Mononuclear cell (primary cell): Measurements from ENCODE around the gene IRAG1. TPM values are rescaled to one million over a fixed set of nuclear protein-coding genes. Genes with fewer than 3 reads are reported as not detected.

Experiments
- H3K27me3 ChIP-seq: 2 replicates; pipeline ENCODE4 v1.6.0; 2011; ENCODE audit warnings: low read length, control low read depth; ENCODE audit not compliant: insufficient read depth
- H3K4me1 ChIP-seq: 2 replicates; pipeline ENCODE4 v1.5.1; 2011; ENCODE audit warnings: mild to moderate bottlenecking, low read length, control low read depth; ENCODE audit not compliant: insufficient read depth
- H3K4me3 ChIP-seq: 2 replicates; pipeline ENCODE4 v1.5.1; 2011; ENCODE audit warnings: mild to moderate bottlenecking, low read length, moderate library complexity
- H3K9me3 ChIP-seq: 2 replicates; pipeline ENCODE4 v1.5.1; 2011; ENCODE audit warnings: low read depth, mild to moderate bottlenecking, control low read depth, low read length
- total RNA-seq: library from RNA; depleted of rRNA; stranded (reverse); fragments of >200 nt; gene quantifications from one replicate; pipeline ENCODE4 v1.2.3, GENCODE V29; 2012

Gene IRAG1
- total RNA-seq, 1 donor: 0.52 TPM

- no peaks in the 10 kb centered on the region for H3K27me3 ChIP-seq
- peaks cover 37% of the 10 kb centered on the region for H3K4me1 ChIP-seq
- H3K4me3 ChIP-seq: no peak overlapping the region
- H3K9me3 ChIP-seq: no peaks in the 10 kb centered on the region
Observed at GRCh38 chr11:10648871-10649270, 44.7 kb downstream of the IRAG1 start.

GRCh38 chr11:10646681-10647355 is 46.7 kb downstream of the IRAG1 start:
- peaks cover 32% of the 10 kb centered on the region for H3K4me1 ChIP-seq
- H3K4me3 ChIP-seq: no peak overlapping the region
- no peaks in the 10 kb centered on the region for H3K9me3 ChIP-seq

GRCh38 chr11:10646005-10646404 is 47.5 kb downstream of the IRAG1 start:
- Histone ChIP-seq H3K9me3 (no peaks in the 10 kb centered on the region), H3K4me1 (peaks cover 40% of the 10 kb centered on the region), H3K4me3 (no peak overlapping the region), H3K27me3 (no peaks in the 10 kb centered on the region)

More at GRCh38 chr11:10646681-10647355, 46.7 kb downstream of the IRAG1 start:
- no peaks in the 10 kb centered on the region for H3K27me3 ChIP-seq

- H3K9me3 ChIP-seq: no peaks in the 10 kb centered on the region
- no peak overlapping the region for H3K4me3 ChIP-seq
- H3K27me3 ChIP-seq: no peaks in the 10 kb centered on the region
- peaks cover 43% of the 10 kb centered on the region for H3K4me1 ChIP-seq
Observed at GRCh38 chr11:10645212-10645795, 48.3 kb downstream of the IRAG1 start.

Other genes with a start within 250 kb of the IRAG1 start
- gene AMPD3, start 238.5 kb downstream of the IRAG1 start, total RNA-seq: 20.1 TPM
- gene RNF141, start 152.6 kb downstream of the IRAG1 start, total RNA-seq: 30.6 TPM
- under 0.01 TPM for gene LYVE1, start 125.1 kb downstream of the IRAG1 start, total RNA-seq
- 33.2 TPM for gene CTR9, start 57.5 kb upstream of the IRAG1 start, total RNA-seq
- 824 TPM for gene EIF4G2, start 115.2 kb upstream of the IRAG1 start, total RNA-seq
- 47.3 TPM for gene ZBED5, start 164.3 kb upstream of the IRAG1 start, total RNA-seq